Panc1 (cell line): ENCODE data around the gene PIP4K2C. TPM values are rescaled to one million over a fixed set of nuclear protein-coding genes. Genes with fewer than 3 reads are reported as not detected.

Experiments used
- ATAC-seq: fragments of 200-7000 bp; cut with Tn5 transposase; 2 replicates; pipeline ENCODE4 v1.9.1; 2020; ENCODE audit warnings: mild to moderate bottlenecking, moderate library complexity
- BruUV-seq: library from RNA; stranded (reverse); fragments of 400-500 nt; replicated peaks from 2 replicates; lab custom pipeline; 2021; lab: Mats Ljungman, UMichigan
- CTCF ChIA-PET: fragments of 300-600 bp; sonication (Branson Sonifier 250); formaldehyde crosslinking; loops from one replicate; lab custom pipeline; 2022; ENCODE audit warnings: antibody characterized with exemption; lab: Charles Lee
- POLR2A ChIA-PET: fragments of 300-600 bp; sonication (Branson Sonifier 250); formaldehyde crosslinking; loops from one replicate; lab custom pipeline; 2022; ENCODE audit warnings: antibody characterized with exemption; lab: Charles Lee
- DNase-seq: peaks from one replicate; pipeline ENCODE4 v3.0.0-alpha.2; 2010; ENCODE audit warnings: low read depth, low spot score
- H3K27ac ChIP-seq: 2 replicates; pipeline ENCODE4 v1.5.1; 2011; ENCODE audit warnings: mild to moderate bottlenecking, low read length, inconsistent platforms
- H3K27me3 ChIP-seq: fragments of 200-500 bp; sonication (Bioruptor generic); 2 replicates; pipeline ENCODE4 v1.6.0; 2014; ENCODE audit warnings: low read length, inconsistent platforms; ENCODE audit not compliant: control insufficient read depth, insufficient read depth
- H3K36me3 ChIP-seq: fragments of 200-500 bp; sonication (Bioruptor generic); 2 replicates; pipeline ENCODE4 v1.5.1; 2014; ENCODE audit warnings: inconsistent platforms, mild to moderate bottlenecking, low read length, moderate library complexity; ENCODE audit not compliant: control insufficient read depth, insufficient read depth
- H3K4me1 ChIP-seq: 2 replicates; pipeline ENCODE4 v1.5.1; 2011; ENCODE audit warnings: inconsistent platforms, mild to moderate bottlenecking, low read length, moderate library complexity; ENCODE audit not compliant: control insufficient read depth, insufficient read depth
- H3K4me3 ChIP-seq, 2 experiments: 2 replicates each; pipeline ENCODE4 v1.5.1; 2011 to 2012; ENCODE audit warnings: low read depth in 2 of 2, low read length in 2 of 2, mild to moderate bottlenecking in 2 of 2, inconsistent platforms in 1 of 2, moderate library complexity in 1 of 2
- H3K9me3 ChIP-seq: fragments of 200-500 bp; sonication (Bioruptor generic); 2 replicates; pipeline ENCODE4 v1.5.1; 2014; ENCODE audit warnings: low read depth, mild to moderate bottlenecking, inconsistent platforms, low read length, moderate library complexity; ENCODE audit not compliant: control insufficient read depth, insufficient read depth
- CTCF ChIP-seq: fragments of 450-650 bp; IDR thresholded peaks from 2 replicates; pipeline ENCODE4 v1.5.1; 2017; ENCODE audit warnings: mild to moderate bottlenecking
- POLR2AphosphoS5 ChIP-seq: IDR thresholded peaks from 2 replicates; pipeline ENCODE4 v1.6.1; 2012; ENCODE audit warnings: mild to moderate bottlenecking, low read depth, low read length, moderate library complexity
- REST ChIP-seq, 2 experiments: IDR thresholded peaks; 2 replicates each; pipeline ENCODE4 v1.6.1; 2011 to 2012; ENCODE audit warnings: low read depth in 2 of 2, control low read depth in 1 of 2, low read length in 1 of 2, mild to moderate bottlenecking in 1 of 2, moderate library complexity in 1 of 2; ENCODE audit not compliant: insufficient read depth in 1 of 2
- SIN3A ChIP-seq: IDR thresholded peaks from 2 replicates; pipeline ENCODE4 v1.6.1; 2012; ENCODE audit warnings: low read depth, mild to moderate bottlenecking, low read length, moderate library complexity, borderline replicate concordance; ENCODE audit not compliant: insufficient read depth
- TCF7L2 ChIP-seq: IDR thresholded peaks from 2 replicates; pipeline ENCODE4 v1.6.1; 2011; ENCODE audit warnings: mild to moderate bottlenecking, low read depth, low read length, inconsistent platforms
- in situ Hi-C: cut with HindIII; loops from 2 replicates; pipeline ENCODE4 v1.10.0; 2016; ENCODE audit warnings: low sequenced_read_pairs, low pct_unique_long_range_greater_than_20kb
- intact Hi-C: fragments of 100-400 bp; cut with micrococcal nuclease; formaldehyde crosslinking; loops from one replicate; pipeline ENCODE4 v1.10.0; 2022; ENCODE audit not compliant: unreplicated experiment
- total RNA-seq: library from RNA; stranded (reverse); gene quantifications from one replicate; pipeline ENCODE4 v1.2.1, GENCODE V29; 2021; ENCODE audit not compliant: unreplicated experiment

PIP4K2C gene
- total RNA-seq, 1 experiment from 2014 or later, result 62.6 TPM

- peaks cover 8% of the 10 kb centered on the region for H3K4me1 ChIP-seq
- no peak for DNase-seq
- no peak overlapping the region for H3K27ac ChIP-seq
- CTCF ChIA-PET, result no interaction called here
- no TSS peak for BruUV-seq
- intact Hi-C loops (no loop called here), in situ Hi-C loops (no loop called here)
- TF ChIP-seq REST (IDR thresholded peaks at IDR 0.05; ENCODE audit: insufficient read depth in 1 of 2, low read depth in 2 of 2, low read length in 1 of 2), result no peak
- TF ChIP-seq CTCF, result no peak
- TF ChIP-seq TCF7L2, result no peak
- no peak for TF ChIP-seq POLR2AphosphoS5
- TF ChIP-seq SIN3A, result no peak
- H3K9me3 ChIP-seq, result no peaks in the 10 kb centered on the region
- H3K27me3 ChIP-seq, result no peaks in the 10 kb centered on the region
- no peaks in the 10 kb centered on the region; the same call in 1 of the 2 replicates for H3K36me3 ChIP-seq
- H3K4me3 ChIP-seq, result no peak overlapping the region
- no peak for ATAC-seq
- POLR2A ChIA-PET, result no interaction called here
Observed at GRCh38 chr12:57629897-57630471, 39.0 kb downstream of the PIP4K2C start.

GRCh38 chr12:57630891-57631433 lies 40.0 kb downstream of the PIP4K2C start:
- Histone ChIP-seq H3K27ac (no peak overlapping the region), H3K4me1 (peaks cover 8% of the 10 kb centered on the region), H3K9me3 (no peaks in the 10 kb centered on the region), H3K4me3 (no peak overlapping the region), H3K36me3 (no peaks in the 10 kb centered on the region; the same call in 1 of the 2 replicates), H3K27me3 (no peaks in the 10 kb centered on the region)
- ChIA-PET POLR2A (no interaction called here), CTCF (interaction anchor here (1.0 kb wide), 1 partner anchor 48 kb away, joined by 9 read pairs; no protein-coding TSS in a partner anchor)
- in situ Hi-C loops, result no loop called here
- intact Hi-C loops, result no loop called here
- BruUV-seq, result no TSS peak
- ATAC-seq (no peak), DNase-seq (no peak)
- TF ChIP-seq CTCF (no peak), TCF7L2 (no peak), POLR2AphosphoS5 (no peak), REST (IDR thresholded peaks at IDR 0.05; ENCODE audit: insufficient read depth in 1 of 2, low read depth in 2 of 2, low read length in 1 of 2) (no peak), SIN3A (no peak)
